ENCODE data around the gene FRMD8. TPM values are rescaled to one million over a fixed set of nuclear protein-coding genes. Genes with fewer than 3 reads are reported as not detected.

FRMD8 gene
- total and polyA plus RNA-seq, 2 of the 4 experiments (the other 2 are of a cell fraction), result 11.3 to 19.8 TPM

- intact Hi-C loops (cut with micrococcal nuclease) (loop anchor here (5.0 kb wide), 1 partner anchor 77 kb away; no protein-coding TSS in a partner anchor), dilution Hi-C loops (cut with HindIII; ENCODE audit: low sequenced_read_pairs, unreplicated experiment) (no loop called here), in situ Hi-C loops (cut with MboI; ENCODE audit: low sequenced_read_pairs) (no loop called here)
- H3K56ac ChIP-seq (ENCODE audit: extremely low read depth, insufficient read depth, low read length), result no peak overlapping the region
- H3K4me2 ChIP-seq (ENCODE audit: low read depth, low read length), result peak overlapping the region; percentile 52
- no peaks in the 10 kb centered on the region for H3K9me1 ChIP-seq (ENCODE audit: insufficient read depth, low read length)
- no peak overlapping the region for H4K5ac ChIP-seq (ENCODE audit: low read depth, low read length)
- no peak overlapping the region for H2AFZ ChIP-seq (replicated peaks; ENCODE audit: low read length, poor library complexity)
- H3K27me3 ChIP-seq (ENCODE audit: control insufficient read depth, insufficient read depth, low read length), result no peaks in the 10 kb centered on the region
- no peak overlapping the region for H3K23ac ChIP-seq (ENCODE audit: low read depth, low read length)
- no peak overlapping the region for H2BK15ac ChIP-seq (ENCODE audit: low read depth, low read length)
- no peak overlapping the region for H2AK9ac ChIP-seq (replicated peaks; ENCODE audit: low read depth, low read length, poor library complexity)
- H4K8ac ChIP-seq (ENCODE audit: low read depth in 2 of 2, low read length in 2 of 2), result no peak overlapping the region
- no peak overlapping the region; the same call in 1 of the 2 replicates for H3K4me3 ChIP-seq (ENCODE audit: insufficient read depth, low read depth, low read length)
- H3K36me3 ChIP-seq (ENCODE audit: control insufficient read depth, insufficient read depth, low read length), result peaks cover 45% of the 10 kb centered on the region
- no peak for TF ChIP-seq FOS (IDR thresholded peaks at IDR 0.05; ENCODE audit: low read depth, low read length)
- TF ChIP-seq POLR2A (IDR thresholded peaks at IDR 0.05; ENCODE audit: low read depth, low read length), result peak; percentile 25
- H2BK120ac ChIP-seq (ENCODE audit: low read depth, low read length), result no peak overlapping the region
- H3K4ac ChIP-seq (ENCODE audit: low read depth, low read length), result no peak overlapping the region
- no peak overlapping the region for H3K27ac ChIP-seq (ENCODE audit: insufficient read depth, low read length)
- no TSS peak for BruUV-seq (replicated peaks)
- no peak overlapping the region for H2BK20ac ChIP-seq (ENCODE audit: low read depth, low read length)
- peak; percentile 38 for DNase-seq
- WGBS, 2 experiments (ENCODE audit: extremely low coverage in 2 of 2, insufficient read length in 1 of 2), result 90% methylated on average over 2 of the region's 5 CpGs; no CpG with 5 or more reads in 1 of the 2 experiments
- peak overlapping the region; percentile 47 for H3K9ac ChIP-seq (ENCODE audit: low read depth, low read length)
- no peak for ATAC-seq (ENCODE audit: low read depth)
- no peaks in the 10 kb centered on the region for H3K9me3 ChIP-seq (ENCODE audit: control insufficient read depth, insufficient read depth, low read length)
- peaks cover 96% of the 10 kb centered on the region for H4K20me1 ChIP-seq (ENCODE audit: insufficient read depth, low read length)
- no peak overlapping the region for H4K91ac ChIP-seq (ENCODE audit: insufficient read depth, low read depth, low read length)
- H3K4me1 ChIP-seq (ENCODE audit: control insufficient read depth, insufficient read depth, low read length), result peaks cover 2% of the 10 kb centered on the region; the same call in 1 of the 2 replicates
- peaks cover 8 to 51% of the 10 kb centered on the region in 2 experiments; a peak in 3 of 4 replicates for H3K79me1 ChIP-seq (ENCODE audit: low read depth in 1 of 2, low read length in 2 of 2)
- H2BK5ac ChIP-seq (ENCODE audit: low read depth, low read length, poor library complexity, severe bottlenecking), result no peak overlapping the region
- no peak overlapping the region for H2AK5ac ChIP-seq (ENCODE audit: low read depth, low read length)
- H3K14ac ChIP-seq (replicated peaks; ENCODE audit: low read depth, low read length), result no peak overlapping the region
- ChIA-PET POLR2A (ENCODE audit: unreplicated experiment) (no interaction called here), CTCF (no interaction called here)
- H3K18ac ChIP-seq (ENCODE audit: low read depth, low read length), result no peak overlapping the region
Observed at GRCh38 chr11:65434667-65435410, 48.4 kb downstream of the FRMD8 start.

All from IMR-90 (cell line).